ENCODE data around the gene YWHAB. TPM values are rescaled to one million over a fixed set of nuclear protein-coding genes. Genes with fewer than 3 reads are reported as not detected.
"Not testable (repeated sequence)": the region's sequence is repeated elsewhere in the genome, so short reads cannot be mapped to it uniquely, and the experiment has no call there.

The YWHAB gene
- total RNA-seq, 4 donors from 2014 or later: 105 to 174 (median 125) TPM

DNA sequence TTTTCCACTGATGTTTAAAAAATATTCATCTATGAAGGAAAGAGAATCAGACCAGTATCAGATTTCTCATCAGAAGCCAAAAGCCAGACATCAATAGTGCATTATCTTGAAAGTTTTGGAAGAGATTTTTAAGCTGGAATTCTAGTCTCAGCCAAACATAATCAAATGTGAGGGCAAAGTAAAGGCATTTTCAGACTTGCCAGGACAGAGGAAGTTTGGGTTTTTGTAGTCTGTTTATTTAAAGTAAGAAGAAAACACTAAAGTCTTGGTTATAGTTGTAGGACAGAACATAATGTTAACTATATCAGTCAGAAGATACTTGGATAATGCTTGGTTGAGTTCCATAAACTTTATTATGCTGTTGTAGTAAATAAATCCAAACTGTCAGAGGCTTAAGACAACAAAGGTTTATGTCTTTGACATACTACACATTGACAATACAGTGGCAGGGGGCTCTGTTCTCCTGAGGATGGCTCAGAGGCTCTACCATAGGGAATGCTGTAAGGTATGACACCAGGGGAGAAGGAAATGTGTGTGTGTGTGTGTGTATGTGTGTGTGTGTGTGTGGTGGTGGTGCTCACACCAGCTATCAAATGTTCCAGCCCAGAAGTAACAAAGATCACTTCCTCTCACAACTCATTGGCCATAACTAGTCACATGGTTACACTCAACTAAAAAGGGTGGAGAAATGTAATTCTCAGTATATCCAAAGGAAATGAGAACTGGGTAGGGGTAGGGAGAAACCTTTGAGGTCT lies 26.7 kb upstream of the YWHAB start:
- Histone ChIP-seq H3K4me3 (no peak overlapping the region), H3K36me3 (no peaks in the 10 kb centered on the region), H3K27me3 (no peaks in the 10 kb centered on the region), H3K9me3 (no peaks in the 10 kb centered on the region), H3K27ac (no peak overlapping the region), H3K4me1 (peaks cover 0 to 5% (median 0%) of the 10 kb centered on the region in 4 donors)
- no peak for DNase-seq
- TF ChIP-seq, protein P1, sequence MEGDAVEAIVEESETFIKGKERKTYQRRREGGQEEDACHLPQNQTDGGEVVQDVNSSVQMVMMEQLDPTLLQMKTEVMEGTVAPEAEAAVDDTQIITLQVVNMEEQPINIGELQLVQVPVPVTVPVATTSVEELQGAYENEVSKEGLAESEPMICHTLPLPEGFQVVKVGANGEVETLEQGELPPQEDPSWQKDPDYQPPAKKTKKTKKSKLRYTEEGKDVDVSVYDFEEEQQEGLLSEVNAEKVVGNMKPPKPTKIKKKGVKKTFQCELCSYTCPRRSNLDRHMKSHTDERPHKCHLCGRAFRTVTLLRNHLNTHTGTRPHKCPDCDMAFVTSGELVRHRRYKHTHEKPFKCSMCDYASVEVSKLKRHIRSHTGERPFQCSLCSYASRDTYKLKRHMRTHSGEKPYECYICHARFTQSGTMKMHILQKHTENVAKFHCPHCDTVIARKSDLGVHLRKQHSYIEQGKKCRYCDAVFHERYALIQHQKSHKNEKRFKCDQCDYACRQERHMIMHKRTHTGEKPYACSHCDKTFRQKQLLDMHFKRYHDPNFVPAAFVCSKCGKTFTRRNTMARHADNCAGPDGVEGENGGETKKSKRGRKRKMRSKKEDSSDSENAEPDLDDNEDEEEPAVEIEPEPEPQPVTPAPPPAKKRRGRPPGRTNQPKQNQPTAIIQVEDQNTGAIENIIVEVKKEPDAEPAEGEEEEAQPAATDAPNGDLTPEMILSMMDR (IDR thresholded peaks at IDR 0.05): no peak
- no peak for TF ChIP-seq POLR2A (IDR thresholded peaks at IDR 0.05)

- no peak overlapping the region for H3K27ac ChIP-seq
- DNase-seq: no peak
- H3K9me3 ChIP-seq: no peaks in the 10 kb centered on the region
- H3K27me3 ChIP-seq: no peaks in the 10 kb centered on the region
- peaks cover 0 to 5% (median 0%) of the 10 kb centered on the region in 4 donors for H3K4me1 ChIP-seq
- TF ChIP-seq, protein P1 (IDR thresholded peaks at IDR 0.05): no peak
- no peak for TF ChIP-seq POLR2A (IDR thresholded peaks at IDR 0.05)
- H3K4me3 ChIP-seq: no peak overlapping the region
- H3K36me3 ChIP-seq: no peaks in the 10 kb centered on the region
These were observed 23.9 kb upstream of the YWHAB start for GRCh38 chr20:44861531-44862006.

DNA sequence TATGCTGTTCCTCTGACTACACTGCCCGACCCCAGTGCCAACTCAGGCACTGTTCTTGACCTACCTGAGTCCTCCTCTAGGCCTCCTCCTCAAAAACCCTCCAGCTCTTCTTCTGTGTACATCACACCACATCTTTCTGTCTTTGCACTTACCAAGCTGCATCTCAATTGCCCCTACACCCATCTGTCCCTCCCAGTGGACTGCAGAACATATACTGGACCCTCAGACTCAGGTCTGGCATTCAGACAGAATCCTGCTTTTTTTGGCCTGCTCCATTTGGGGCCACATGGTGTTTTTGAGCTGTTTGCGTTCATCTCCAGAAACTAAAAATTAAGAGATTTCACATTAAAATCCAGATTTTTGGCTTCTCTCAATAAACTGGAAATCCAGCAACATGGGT lies 23.2 kb upstream of the YWHAB start:
- no peaks in the 10 kb centered on the region for H3K27me3 ChIP-seq
- no peak for DNase-seq
- no peak overlapping the region for H3K4me3 ChIP-seq
- TF ChIP-seq, protein P1 (IDR thresholded peaks at IDR 0.05): no peak
- no peak for TF ChIP-seq POLR2A (IDR thresholded peaks at IDR 0.05)
- H3K36me3 ChIP-seq: no peaks in the 10 kb centered on the region
- H3K4me1 ChIP-seq: peaks cover 0 to 5% (median 0%) of the 10 kb centered on the region in 4 donors
- H3K27ac ChIP-seq: no peak overlapping the region
- H3K9me3 ChIP-seq: no peaks in the 10 kb centered on the region

- H3K9me3 ChIP-seq, H3K36me3 ChIP-seq, H3K4me3 ChIP-seq, H3K27me3 ChIP-seq, H3K27ac ChIP-seq, H3K4me1 ChIP-seq, DNase-seq: not testable (repeated sequence)
These were observed 22.0 kb upstream of the YWHAB start for GRCh38 chr20:44863365-44864084.

GRCh38 chr20:44864493-44864892 lies 21.0 kb upstream of the YWHAB start:
- not testable (repeated sequence) for H3K27me3 ChIP-seq, H3K36me3 ChIP-seq, H3K9me3 ChIP-seq, H3K4me1 ChIP-seq, H3K27ac ChIP-seq, H3K4me3 ChIP-seq, DNase-seq

DNA sequence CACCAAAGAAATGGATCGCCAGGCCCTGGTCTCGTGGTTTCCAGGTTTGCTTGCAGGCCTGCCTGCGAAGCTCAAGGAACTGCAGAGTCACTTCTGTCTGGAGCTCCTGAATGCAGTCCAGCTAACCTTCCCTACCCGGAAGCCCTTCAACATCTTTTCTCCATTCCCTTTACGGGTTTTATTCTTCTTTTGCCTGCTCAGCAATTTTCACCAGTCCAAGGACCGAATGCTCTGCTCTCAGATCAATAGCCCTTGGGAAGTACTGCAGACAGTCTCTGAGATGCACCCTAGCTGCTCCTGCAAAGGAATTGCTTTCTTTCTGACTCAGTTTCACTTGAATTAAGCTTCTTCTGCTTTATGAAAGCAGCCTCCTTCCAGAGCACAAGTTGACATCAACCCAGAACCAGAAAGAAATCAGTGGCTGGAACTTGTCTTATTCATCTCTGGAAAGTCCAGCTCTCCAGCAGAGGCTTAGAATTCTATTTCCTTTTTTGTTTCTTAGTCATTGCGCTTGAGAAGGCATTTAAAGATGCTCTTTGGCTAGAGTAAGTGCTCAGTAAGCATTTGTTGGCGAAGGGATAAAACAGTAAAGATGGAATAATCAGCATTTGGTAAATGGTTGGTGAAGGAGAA lies 18.7 kb upstream of the YWHAB start:
- Histone ChIP-seq H3K27ac (no peak overlapping the region), H3K4me3 (no peak overlapping the region), H3K27me3 (no peaks in the 10 kb centered on the region), H3K36me3 (no peaks in the 10 kb centered on the region), H3K4me1 (no peaks in the 10 kb centered on the region), H3K9me3 (no peaks in the 10 kb centered on the region)
- no peak for TF ChIP-seq POLR2A (IDR thresholded peaks at IDR 0.05)
- TF ChIP-seq, protein P1 (IDR thresholded peaks at IDR 0.05): no peak
- no peak for DNase-seq
